Activated CD4-positive, alpha-beta T cell treated with anti-CD3 and anti-CD28 coated beads, Interleukin-10, Interleukin-2, amounts not matched to agents 100 ng/mL and 50 ng/mL, durations not matched to agents 16 hours and 8 hours (primary cell): ENCODE data around the gene PKD1.
"Not testable (repeated sequence)": the region's sequence is repeated elsewhere in the genome, so short reads cannot be mapped to it uniquely, and the experiment has no call there.

Source experiments
- DNase-seq: peaks from one replicate; pipeline ENCODE4 v3.0.0-alpha.2; 2020

The PKD1 gene

GRCh38 chr16:2122934-2123683, 12.6 kb downstream of the PKD1 start:
- DNase-seq: not testable (repeated sequence)

GRCh38 chr16:2122429-2122828, 13.3 kb downstream of the PKD1 start:
- no peak for DNase-seq

GRCh38 chr16:2121853-2122252, 13.8 kb downstream of the PKD1 start:
- no peak for DNase-seq

- peak; percentile 34 for DNase-seq
Observed at GRCh38 chr16:2121325-2121724, 14.4 kb downstream of the PKD1 start.

- DNase-seq: not testable (repeated sequence)
Observed at GRCh38 chr16:2117960-2118722, 17.6 kb downstream of the PKD1 start.

- DNase-seq: not testable (repeated sequence)
Observed at GRCh38 chr16:2117341-2117740, 18.4 kb downstream of the PKD1 start.

- DNase-seq: not testable (repeated sequence)
Observed at GRCh38 chr16:2116428-2116827, 19.3 kb downstream of the PKD1 start.

GRCh38 chr16:2115591-2115973, 20.1 kb downstream of the PKD1 start:
- no peak for DNase-seq

- DNase-seq: not testable (repeated sequence)
Observed at GRCh38 chr16:2114885-2115590, 20.7 kb downstream of the PKD1 start.

GRCh38 chr16:2114225-2114624, 21.5 kb downstream of the PKD1 start:
- not testable (repeated sequence) for DNase-seq

- not testable (repeated sequence) for DNase-seq
Observed at GRCh38 chr16:2112539-2113106, 23.1 kb downstream of the PKD1 start.

GRCh38 chr16:2111412-2112335, 24.0 kb downstream of the PKD1 start:
- DNase-seq: not testable (repeated sequence)

- not testable (repeated sequence) for DNase-seq
Observed at GRCh38 chr16:2111009-2111353, 24.7 kb downstream of the PKD1 start.

- DNase-seq: not testable (repeated sequence)
Observed at GRCh38 chr16:2110332-2111008, 25.2 kb downstream of the PKD1 start.

GRCh38 chr16:2109872-2110271, 25.8 kb downstream of the PKD1 start:
- DNase-seq: not testable (repeated sequence)

- not testable (repeated sequence) for DNase-seq
Observed at GRCh38 chr16:2109271-2109580, 26.5 kb downstream of the PKD1 start.

GRCh38 chr16:2108446-2109270, 27.0 kb downstream of the PKD1 start:
- DNase-seq: not testable (repeated sequence)

GRCh38 chr16:2107791-2108125, 27.9 kb downstream of the PKD1 start:
- not testable (repeated sequence) for DNase-seq

- DNase-seq: not testable (repeated sequence)
Observed at GRCh38 chr16:2107121-2107790, 28.4 kb downstream of the PKD1 start.

- not testable (repeated sequence) for DNase-seq
Observed at GRCh38 chr16:2106211-2106610, 29.5 kb downstream of the PKD1 start.
